GM21529 (cell line): ENCODE data around the gene CD7.
"Not testable (repeated sequence)": the region's sequence is repeated elsewhere in the genome, so short reads cannot be mapped to it uniquely, and the experiment has no call there.

ENCODE experiments used
- ATAC-seq: cut with Tn5 transposase; IDR thresholded peaks from one replicate; pipeline ENCODE4 v1.9.1; 2021; ENCODE audit not compliant: unreplicated experiment

Gene CD7

DNA sequence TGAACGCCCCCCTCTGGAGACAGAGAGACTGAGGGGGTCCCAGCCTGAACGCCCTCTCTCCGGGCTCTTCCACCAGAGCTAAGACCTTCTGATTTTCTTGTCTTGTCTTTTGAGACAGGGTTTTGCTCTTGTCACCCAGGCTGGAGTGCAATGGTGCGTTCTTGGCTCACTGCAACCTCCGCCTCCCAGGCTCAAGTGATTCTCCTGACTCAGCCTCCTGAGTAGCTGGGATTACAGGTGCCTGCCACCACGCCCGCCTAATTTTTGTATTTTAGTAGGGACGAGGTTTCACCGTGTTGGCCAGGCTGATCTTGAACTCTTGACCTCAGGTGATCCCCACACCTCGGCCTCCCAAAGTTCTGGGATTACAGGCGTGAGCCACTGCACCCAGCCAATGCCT, 30.6 kb upstream of the CD7 start:
- ATAC-seq = not testable (repeated sequence)

DNA sequence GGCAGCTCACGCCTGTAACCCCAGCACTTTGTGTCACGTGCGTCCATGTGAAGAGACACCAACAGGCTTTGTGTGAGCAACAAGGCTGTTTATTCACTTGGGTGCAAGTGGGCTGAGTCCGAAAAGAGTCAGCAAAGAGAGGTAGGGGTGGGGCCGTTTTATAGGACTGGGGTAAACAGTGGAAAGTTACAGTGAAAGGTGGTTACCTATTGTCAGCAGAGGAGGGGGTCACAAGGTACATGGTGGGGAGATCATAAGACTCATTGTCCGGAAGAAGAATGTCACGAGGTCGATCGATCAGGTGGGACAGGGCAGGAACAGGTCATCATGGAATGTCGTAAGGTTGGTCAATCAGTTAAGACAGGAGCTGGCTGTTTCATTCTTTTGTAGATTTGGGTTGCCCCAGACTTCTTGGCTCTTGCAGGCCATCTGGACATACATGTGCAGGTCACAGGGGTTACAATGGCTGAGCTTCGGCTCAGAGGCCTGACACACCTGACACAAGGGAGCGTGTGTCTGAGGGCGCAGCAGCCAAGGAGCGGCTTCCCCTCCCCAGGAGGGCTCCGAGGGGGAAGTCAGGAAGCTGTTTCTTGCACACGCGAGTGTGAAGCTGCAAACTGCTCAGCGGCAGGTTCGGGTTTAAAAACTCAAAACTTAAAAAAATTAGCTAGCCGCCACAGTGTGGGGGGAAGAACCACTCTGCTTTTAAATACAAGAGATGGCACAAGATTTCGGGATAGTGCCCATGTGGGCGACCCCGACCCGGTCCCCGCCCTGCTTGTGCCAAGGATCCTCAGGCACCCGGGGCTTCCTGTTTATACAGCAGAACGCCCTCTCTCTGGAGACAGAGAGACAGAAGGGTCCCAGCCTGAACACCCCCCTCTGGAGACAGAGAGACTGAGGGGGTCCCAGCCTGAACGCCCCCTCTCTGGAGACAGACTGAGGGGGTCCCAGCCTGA, 29.2 kb upstream of the CD7 start:
- ATAC-seq = no peak

DNA sequence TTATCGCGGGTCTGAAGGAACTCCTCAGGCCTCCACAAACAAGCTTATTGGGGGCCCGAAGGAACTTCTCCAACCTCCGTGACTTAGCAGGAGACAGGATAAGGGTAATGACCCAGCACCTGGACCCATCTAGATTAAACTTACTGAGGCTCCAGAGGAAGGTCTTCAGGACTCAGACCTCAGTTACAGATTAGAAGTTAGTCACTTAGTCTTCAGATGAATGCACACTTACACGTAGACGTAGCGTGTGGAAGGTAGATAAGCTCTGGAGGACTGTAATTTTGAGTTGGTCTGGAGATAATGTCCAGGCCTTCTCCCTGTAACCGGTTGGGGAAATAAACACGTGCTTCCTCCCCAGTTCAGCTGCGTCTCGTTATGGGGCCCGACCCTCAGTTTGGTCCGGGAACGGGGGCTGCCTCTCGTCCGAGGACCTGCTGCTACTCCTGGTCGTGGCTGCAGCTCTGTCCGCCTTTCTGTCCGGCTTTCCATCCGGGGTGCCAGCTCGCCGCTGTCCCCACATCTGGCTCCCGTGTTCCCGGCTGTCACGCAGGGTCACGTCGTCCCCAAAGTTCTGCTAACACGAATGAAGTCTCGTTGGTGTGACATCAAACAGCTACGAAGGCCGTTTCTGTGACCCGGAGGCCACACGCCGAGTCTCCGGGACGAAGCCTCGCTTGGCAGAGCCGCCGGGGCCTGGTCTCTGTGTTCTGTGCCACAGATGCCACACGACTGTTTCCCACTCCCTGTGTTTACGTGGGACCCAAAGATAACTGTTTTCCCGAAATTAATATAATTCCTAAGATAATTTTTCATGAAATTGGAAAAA, 28.0 kb upstream of the CD7 start:
- no peak for ATAC-seq

DNA sequence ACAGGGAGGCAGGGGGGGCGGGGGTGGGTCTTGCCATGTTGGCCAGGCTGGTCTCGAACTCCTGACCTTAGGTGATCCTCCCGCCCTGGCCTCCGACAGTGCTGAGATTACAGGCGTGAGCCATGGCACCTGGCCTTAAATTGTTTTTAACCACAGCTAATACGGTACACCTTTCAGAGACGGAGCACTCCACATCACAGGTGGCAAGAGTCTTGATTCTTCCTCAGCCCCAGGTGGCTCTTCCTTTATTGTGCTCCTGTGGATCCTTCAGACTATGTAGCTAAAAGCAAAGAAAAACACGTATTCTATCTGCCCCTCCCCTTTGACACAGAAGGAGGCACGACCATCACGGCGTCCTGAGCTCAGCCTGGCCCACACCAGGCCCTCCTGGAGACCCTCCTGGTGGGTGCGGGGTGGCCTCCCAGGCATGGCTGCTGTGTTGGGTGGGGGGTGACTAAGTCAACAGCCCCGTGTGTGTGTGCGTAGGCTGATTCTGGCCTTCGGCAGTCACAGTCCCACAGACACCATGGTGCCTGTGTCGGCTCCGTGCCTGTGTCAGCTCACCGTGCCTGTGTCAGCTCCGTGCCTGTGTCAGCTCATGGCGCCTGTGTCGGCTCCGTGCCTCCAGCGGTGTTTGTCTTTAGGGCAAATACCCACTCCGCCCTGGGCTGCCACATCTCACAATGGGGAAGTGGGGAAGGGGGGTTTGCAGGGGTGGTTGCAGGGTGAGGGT, 26.9 kb upstream of the CD7 start:
- no peak for ATAC-seq

DNA sequence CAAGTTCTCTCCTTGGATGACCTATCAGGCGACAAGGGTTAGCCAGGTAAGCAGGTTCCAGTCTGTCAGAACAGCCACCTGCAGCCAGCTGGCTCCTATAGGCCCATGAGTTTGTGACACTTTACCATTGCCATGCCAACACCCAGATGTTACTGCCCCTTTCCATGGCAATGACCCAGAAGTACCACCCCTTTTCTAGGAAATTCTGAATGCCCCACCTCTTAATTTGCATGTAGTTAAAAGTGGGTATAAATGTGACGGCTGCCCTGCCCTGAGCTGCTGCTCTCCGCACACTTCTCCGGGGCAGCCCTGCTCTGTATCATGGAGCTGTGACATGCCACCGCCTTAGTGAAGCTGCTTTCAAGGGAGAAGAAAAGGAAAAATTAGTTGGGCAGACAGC, 26.2 kb upstream of the CD7 start:
- ATAC-seq = no peak

GRCh38 chr17:82342361-82343079, 25.1 kb upstream of the CD7 start:
- no peak for ATAC-seq

- ATAC-seq = no peak
These were observed 22.5 kb upstream of the CD7 start for GRCh38 chr17:82339634-82340580.

DNA sequence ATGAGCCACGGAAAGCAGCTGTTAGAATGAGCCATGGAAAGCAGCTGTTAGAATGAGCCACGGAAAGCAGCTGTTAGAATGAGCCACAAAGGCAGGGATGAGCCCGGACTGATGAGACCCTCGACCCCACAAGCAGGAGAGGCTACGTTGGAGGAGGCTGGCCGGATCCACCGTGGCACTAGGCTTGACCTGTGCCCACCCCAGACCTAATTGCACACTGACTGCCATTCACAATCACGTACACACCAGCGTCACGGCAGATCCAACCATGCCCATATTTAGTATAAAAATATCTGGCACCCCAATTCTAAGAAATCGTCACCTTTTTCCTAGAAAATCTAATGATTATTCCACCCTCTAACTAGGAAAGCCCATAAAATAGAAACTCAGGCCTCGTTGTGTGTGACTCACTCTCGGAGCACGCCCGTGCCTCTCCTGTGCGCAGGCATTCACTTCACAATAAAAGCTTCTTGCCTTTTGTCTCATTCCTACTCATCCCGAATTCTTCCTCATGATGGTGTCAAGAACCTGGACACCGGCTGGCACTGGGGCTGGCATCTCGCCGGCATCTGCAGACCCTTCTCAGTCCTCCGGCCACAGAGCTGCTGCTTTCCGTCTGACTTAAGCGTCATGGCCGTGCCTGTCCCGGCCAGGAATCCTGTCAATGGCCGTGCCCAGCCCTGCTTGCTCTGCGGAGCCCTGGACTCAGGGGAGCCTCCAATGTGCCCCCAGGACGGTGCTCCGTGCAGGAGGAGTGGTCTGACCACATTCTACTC, 21.6 kb upstream of the CD7 start:
- no peak for ATAC-seq

DNA sequence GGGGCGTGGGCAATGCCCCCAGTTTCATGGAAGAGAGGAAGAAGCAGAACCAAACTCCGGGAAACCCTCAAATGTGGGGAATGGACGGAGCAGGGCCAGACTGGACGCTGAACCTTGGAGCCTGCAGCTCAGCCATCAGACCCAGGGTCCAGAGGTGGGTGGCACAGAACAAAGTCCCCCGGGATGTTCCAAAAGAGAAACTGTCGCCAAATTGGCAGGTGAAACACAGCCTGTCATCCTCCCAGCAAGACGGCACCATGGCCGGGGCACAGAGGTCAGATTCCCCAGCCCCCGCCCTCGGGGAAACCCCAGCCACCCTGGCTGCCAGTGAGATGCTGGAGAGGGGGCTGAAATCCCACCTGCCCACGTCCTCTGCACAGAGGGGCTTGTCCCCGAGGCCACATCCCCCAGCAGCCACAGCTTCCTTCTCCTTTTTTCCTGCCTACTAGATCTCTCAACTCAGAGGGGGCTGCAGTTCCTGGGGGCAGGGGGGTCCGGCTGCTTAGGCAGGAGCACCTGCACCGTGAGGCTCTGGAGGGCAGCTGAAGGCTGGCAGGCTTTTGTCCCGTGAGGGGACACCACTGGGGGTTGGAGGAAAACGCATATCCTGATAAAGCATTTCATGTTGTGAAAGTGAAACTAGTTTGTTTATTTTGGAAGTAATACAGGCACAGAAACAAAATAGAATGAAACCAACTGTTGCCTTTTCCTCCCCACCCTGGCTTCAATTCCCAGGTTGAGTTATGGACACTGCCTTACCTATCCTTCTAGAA, 17.4 kb upstream of the CD7 start:
- no peak for ATAC-seq

DNA sequence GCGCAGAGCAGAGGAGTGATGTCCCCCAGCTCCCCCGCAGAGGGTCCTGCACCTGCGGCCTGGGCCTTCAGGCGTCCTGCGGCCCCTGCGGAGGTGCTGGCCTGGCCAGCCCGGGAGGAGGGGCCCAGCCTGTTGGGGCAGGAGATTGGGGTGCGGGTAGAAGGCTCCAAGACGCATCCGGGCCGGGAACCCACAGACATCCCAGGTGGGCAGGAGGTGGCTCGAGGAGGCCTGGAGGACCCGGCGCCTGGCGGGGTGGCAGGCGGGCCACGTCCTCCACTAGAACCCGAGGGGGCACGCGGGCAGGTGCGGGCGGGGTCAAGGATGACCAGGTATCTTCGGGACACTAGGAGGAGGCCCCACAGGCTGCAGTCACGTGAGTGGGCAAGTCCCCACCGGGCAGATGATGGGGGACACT, 16.8 kb upstream of the CD7 start:
- ATAC-seq = no peak

- ATAC-seq = no peak
These were observed 16.1 kb upstream of the CD7 start, which contains the start of gene SECTM1 for GRCh38 chr17:82333279-82334171. Gene SECTM1, minus strand, starts transcription at chr17:82333766. Its CDS starts 6,526 bp downstream, at chr17:82327240.

- no peak for ATAC-seq
These were observed 15.4 kb upstream of the CD7 start for GRCh38 chr17:82332669-82333278.

DNA sequence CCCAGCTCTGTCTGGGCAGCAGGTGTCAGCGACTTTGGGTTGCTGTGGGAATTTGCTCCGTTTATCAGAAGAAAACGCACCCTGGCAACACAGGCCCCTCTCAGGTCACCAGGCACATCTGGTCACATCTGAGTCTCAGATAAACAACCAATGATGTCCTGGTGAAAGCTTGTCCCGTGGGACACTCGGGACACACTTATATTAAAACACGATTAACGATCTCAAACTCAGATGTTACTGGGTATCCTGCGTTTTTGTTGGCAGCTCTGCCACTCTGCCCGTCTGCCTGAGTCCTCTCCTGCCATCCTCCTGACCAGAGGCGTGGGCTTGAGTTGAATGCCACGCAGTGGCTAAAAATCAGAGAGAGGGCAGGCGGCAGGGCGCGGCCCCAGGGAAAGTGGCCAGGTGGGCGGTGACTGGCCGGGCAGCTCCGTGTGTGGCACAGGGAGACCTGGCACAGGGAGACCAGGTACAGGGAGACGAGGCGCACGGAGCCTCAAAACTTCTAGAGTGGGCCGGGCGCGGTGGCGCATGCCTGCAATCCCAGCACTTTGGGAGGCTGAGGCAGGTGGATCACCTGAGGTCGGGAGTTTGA, 14.0 kb upstream of the CD7 start:
- no peak for ATAC-seq

GRCh38 chr17:82330322-82331239, 13.2 kb upstream of the CD7 start:
- ATAC-seq = no peak
